HG03103 (cell line): ENCODE measurements around the gene MCTP1.
A peak's percentile ranks its signal among the peaks of the same experiment; 100 is the strongest.
"Not testable (repeated sequence)": the region's sequence is repeated elsewhere in the genome, so short reads cannot be mapped to it uniquely, and the experiment has no call there.

ENCODE experiments used
- ATAC-seq: cut with Tn5 transposase; IDR thresholded peaks from one replicate; pipeline ENCODE4 v1.9.1; 2021; ENCODE audit warnings: low read depth; ENCODE audit not compliant: unreplicated experiment

Gene MCTP1

GRCh38 chr5:94983861-94984535 lies 300.9 kb downstream of the MCTP1 start:
- no peak for ATAC-seq

GRCh38 chr5:94977437-94977836 lies 307.5 kb downstream of the MCTP1 start:
- no peak for ATAC-seq

GRCh38 chr5:94976853-94977252 lies 308.0 kb downstream of the MCTP1 start:
- no peak for ATAC-seq

GRCh38 chr5:94972268-94972667 lies 312.6 kb downstream of the MCTP1 start:
- ATAC-seq, result no peak

- no peak for ATAC-seq
Observed at GRCh38 chr5:94969174-94969573, 315.7 kb downstream of the MCTP1 start.

- ATAC-seq, result peak; percentile 85
Observed at GRCh38 chr5:94968507-94969095, 316.3 kb downstream of the MCTP1 start.

DNA sequence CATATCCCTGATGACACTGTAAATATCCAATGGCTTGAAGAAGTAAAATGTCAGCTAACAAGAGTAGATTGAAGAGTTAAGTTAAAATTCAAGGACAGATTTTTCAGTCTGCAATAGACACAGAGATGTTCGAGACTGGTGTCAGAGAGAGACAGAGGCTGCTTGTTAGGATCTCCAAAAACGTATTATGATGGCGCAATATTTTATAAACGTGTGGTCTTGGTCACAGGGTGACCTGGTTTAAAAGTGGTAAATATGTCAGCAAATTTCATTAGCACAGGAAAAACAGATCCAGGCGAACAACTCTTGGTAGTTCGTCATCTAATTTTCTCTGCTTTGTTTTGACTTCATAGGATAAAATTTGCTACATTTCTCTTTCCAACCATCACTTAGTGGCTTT lies 317.4 kb downstream of the MCTP1 start:
- ATAC-seq, result no peak

DNA sequence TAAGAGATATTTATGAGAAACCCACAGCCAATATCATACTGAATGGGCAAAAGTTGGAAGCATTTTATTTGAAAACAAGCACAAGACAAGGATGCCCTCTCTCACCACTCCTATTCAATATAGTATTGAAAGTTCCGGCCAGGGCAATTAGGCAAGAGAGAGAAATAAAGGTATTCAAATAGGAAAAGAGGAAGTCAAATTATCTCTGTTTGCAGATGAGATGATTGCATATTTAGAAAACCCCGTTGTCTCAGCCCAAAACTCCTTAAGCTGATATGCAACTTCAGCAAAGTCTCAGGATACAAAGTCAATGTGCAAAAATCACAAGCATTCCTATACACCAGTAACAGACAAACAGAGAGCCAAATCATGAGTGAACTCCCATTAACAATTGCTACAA lies 325.6 kb downstream of the MCTP1 start:
- not testable (repeated sequence) for ATAC-seq

DNA sequence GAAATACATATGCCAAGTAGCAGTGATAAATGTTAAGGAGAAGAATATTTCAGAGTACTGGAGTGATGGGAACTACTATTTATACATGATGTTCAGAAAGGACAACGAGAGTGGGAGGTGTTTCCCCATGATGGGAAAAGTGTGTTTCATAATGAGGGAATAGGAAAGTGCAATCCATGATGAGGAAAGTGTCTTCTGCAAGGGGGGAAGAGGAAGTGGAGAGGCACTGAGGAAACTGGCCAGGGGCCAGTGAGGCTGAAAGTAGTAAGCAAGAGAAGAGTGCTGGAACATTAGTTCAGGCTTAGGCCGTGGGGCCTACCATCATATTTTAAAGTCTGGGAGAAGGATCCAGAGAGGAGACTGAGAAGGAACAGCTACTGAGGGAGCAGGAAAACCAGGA lies 339.2 kb downstream of the MCTP1 start:
- no peak for ATAC-seq

DNA sequence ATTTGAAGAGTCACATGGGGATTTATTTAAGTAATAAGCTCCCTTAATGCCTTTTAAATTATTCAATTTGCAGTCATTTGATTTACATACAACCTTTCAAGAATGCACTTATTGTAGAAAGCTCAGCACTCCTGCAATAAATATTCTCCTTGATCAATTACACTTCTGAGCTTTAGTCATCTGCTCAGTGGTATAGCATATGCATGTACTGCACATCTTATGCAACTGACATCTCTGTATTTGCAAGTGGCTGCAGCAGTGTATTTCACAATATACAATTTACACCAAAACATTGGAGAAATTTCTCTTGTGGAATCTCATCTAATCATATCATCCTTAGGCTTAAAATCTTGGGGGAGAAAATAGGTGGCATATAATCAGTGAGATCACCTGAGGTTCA lies 340.7 kb downstream of the MCTP1 start:
- no peak for ATAC-seq

DNA sequence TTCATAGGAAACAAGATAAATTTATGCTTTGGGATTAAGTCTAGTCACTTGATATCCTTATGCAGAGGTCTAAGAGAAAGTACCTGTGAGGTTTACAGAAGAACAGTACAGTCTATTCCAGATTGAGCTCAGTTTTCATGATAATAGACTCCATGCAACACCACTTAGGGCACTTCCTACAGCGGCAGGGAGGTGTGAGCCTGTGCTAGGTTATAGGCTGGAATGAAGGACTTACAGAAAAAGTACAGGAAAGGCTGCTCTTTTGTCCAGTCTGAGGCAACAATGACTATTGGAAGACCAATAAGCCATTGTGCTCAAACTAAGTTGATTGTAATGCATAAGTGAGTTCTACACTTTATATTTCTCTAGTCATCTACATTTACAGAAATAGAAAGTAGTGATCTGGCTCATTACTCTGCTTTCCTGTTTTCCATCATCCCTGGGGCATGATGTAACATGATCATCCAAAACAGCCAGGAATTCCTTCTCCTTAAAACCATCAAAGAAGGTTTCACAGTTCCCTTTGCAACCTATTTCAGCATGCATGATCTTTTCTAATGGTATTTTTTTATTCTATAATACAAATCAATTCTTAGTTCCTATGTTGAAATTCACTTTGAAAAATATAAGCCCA lies 343.7 kb downstream of the MCTP1 start:
- ATAC-seq, result no peak

DNA sequence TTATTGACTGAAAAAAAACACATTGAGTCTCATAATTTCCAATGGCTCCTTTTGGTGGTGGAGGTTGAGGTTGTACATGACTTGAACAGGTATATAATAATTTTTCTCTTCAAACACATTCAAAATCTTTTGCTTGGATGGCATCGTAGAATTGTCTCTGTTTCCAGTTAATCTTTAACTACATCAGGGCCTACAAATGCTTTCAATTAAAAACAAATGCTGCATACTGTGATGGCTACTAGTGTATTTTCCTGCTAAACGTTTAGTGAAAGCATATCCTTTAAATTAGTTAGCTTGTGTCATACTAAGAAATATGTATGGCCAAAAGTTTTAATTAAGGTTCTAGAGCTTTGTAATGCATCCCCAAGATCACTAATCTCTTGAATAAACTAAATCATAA lies 352.6 kb downstream of the MCTP1 start:
- no peak for ATAC-seq

GRCh38 chr5:94928891-94929290 lies 356.0 kb downstream of the MCTP1 start:
- ATAC-seq, result no peak

DNA sequence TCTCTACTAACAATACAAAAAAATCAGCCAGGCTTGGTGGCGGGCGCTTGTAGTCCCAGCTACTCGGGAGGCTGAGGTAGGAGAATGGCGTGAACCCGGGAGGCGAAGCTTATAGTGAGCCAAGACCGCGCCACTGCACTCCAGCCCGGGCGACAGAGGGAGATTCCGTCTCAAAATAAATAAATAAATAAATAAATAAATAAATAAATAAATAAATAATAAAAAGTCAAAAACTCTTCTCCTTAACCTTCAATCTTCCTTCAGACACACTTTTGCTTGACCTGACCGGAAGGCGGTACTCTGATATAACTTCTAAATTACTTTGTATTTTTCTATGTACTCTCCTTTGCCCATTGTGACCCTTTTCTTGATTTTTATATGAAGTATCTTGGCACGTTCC lies 364.3 kb downstream of the MCTP1 start:
- ATAC-seq, result no peak

DNA sequence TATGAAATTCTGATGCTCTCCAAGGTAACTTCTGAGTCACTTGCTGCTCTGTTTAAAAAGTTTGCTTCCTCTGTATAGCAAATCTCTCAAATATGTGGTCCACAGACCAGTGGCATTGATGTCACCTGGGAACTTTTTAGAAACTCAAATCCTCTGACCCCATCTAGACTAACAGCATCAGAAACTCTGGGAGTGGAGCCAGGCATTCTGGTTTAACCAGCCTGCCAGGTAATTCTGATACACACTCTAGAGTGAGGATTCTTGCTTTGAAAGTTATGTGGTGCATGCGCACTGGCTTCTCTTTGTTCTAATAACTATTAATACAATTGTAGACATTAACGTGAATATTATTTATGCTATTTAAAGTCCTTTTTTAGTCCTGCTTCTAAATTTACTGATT lies 368.3 kb downstream of the MCTP1 start:
- no peak for ATAC-seq

DNA sequence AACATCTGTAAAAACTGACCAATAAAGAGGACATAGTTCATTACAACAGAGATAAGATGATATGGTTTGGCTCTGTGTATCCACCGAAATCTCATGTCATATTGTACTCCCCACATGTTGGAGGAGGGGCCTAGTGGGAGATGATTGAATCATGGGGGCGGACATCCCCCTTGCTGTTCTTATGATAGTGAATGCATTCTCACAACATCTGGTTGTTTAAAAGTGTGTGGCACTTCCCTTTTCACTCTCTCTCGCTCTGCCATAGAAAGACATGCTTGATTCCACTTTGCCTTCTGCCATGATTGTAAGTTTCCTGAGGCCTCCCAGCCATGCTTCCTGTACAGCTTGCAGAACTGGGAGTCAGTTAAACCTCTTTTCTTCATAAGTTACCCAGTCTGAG lies 373.6 kb downstream of the MCTP1 start:
- no peak for ATAC-seq

GRCh38 chr5:94910721-94911120 lies 374.2 kb downstream of the MCTP1 start:
- no peak for ATAC-seq

DNA sequence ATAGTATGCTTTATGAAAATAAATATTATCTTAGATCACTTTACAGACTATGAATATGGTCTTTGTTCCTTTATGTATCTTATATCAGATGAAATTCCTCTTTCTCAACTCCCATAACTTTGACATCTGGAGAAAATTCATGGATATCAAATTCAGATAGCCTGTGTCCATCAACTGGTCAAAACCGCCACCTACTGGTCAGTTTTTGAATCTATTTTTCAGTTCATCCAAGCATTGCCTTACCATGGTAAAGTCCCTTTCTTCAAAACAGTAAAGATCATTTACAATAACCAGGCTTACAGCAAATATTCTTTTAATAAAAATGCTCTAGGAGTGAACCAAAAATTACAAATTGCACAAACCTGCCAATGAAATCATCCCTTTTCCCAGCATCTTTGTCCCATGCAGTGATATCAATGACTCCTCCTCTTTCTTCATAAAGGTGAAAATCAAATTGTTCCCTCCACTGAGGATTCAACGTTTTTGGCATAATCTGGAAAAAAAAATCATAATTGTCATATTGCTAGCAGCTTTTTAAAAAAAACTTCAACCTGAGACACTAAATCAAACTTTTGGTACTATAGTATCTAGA lies 375.9 kb downstream of the MCTP1 start:
- no peak for ATAC-seq

DNA sequence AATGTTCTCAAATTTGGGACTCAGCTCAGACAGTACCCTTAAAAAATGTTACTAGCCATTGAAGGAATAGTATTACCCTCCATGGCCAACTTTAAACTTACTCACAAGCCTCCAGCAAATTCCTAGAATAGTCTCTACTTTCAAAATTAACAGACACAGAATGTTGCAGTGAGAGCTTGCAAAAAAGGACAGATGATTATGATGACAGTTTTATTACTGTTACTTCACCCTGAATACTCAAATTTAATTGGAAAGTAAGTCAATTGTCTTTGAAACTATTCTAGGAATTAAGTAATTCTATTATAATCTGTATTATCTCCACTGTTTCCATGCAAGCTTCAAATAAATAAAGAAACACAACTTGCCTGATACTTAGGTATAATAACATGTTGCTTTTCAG lies 378.1 kb downstream of the MCTP1 start:
- no peak for ATAC-seq

- ATAC-seq, result no peak
Observed at GRCh38 chr5:94903726-94904125, 381.2 kb downstream of the MCTP1 start.

DNA sequence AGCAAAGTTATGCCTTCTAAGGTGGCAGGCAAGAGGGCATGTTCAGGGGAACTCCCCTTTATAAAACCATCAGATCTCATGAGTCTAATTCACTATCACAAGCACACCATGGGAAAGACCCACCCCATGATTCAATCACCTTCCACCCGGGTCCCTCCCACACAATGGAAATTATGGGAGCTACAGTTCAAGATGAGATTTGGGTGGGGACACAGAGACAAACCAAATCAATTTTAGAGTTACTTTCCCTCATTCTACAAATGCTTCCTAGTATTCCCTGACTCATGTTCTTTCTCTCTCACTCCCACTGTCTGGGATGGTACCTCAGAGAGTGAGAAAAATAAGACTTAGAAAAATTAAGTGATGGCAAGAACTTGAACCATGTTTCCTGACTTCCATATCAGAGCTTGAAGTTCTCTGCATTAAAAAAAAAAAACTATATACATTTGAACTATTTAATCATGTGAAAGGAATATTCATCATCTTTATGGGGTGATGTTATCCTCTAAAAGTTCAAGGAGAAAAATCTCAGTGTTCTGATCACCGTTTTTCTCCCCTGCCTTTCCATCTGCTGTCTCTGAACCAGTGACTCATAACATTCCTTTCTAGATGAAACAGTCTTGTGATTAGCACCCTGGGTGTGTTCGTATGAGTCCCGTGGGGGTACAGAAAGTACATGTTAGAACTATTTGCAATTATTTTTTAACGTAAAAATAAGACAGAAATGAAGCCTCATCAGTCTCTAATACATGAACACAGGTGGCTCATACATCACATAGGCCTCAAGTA lies 383.5 kb downstream of the MCTP1 start:
- ATAC-seq, result peak; percentile 87
